Gastrocnemius medialis (tissue), 4 donors: Measurements from ENCODE around the gene LDLRAP1. TPM values are rescaled to one million over a fixed set of nuclear protein-coding genes. Genes with fewer than 3 reads are reported as not detected.

ENCODE experiments used
- ATAC-seq, 2 donors: fragments of 150-250 bp; one replicate each; pipeline ENCODE4 v1.9.1; 2016
- DNase-seq, 2 donors: peaks; one replicate each; pipeline ENCODE4 v3.0.0-alpha.2; 2019
- H3K27ac ChIP-seq, 4 donors: fragments of 200-600 bp; sonication (generic); 1 replicate in 1 of 4; 2 replicates in 3 of 4; pipeline ENCODE4 v1.5.1; 2016 to 2018; ENCODE audit warnings: mild to moderate bottlenecking in 2 of 4, moderate library complexity in 1 of 4
- H3K27me3 ChIP-seq, 3 donors: fragments of 200-600 bp; sonication (generic) in 2 of 3; 1 replicate in 1 of 3; 2 replicates in 2 of 3; pipeline versions ENCODE4 v1.5.1 to v1.6.0; 2016 to 2019; ENCODE audit warnings: mild to moderate bottlenecking in 1 of 3, moderate library complexity in 1 of 3
- H3K36me3 ChIP-seq, 2 donors: fragments of 200-600 bp; sonication (generic) in 1 of 2; one replicate each; pipeline ENCODE4 v1.5.1; 2017 to 2018
- H3K4me1 ChIP-seq, 2 donors: fragments of 200-600 bp; sonication (generic) in 1 of 2; one replicate each; pipeline ENCODE4 v1.5.1; 2016 to 2017; ENCODE audit warnings: mild to moderate bottlenecking in 2 of 2
- H3K4me3 ChIP-seq, 4 donors: fragments of 200-600 bp; sonication (generic) in 3 of 4; 1 replicate in 1 of 4; 2 replicates in 3 of 4; pipeline ENCODE4 v1.5.1; 2016 to 2019; ENCODE audit warnings: mild to moderate bottlenecking in 2 of 4
- H3K9me3 ChIP-seq, 3 donors: fragments of 200-600 bp; sonication (generic) in 2 of 3; 1 replicate in 1 of 3; 2 replicates in 2 of 3; pipeline ENCODE4 v1.5.1; 2016 to 2019
- CTCF ChIP-seq, 5 experiments: fragments of 450-650 bp in 3 of 5; fragments of 200-600 bp in 2 of 5; sonication (generic) in 2 of 5; IDR thresholded peaks in 4 of 5; conservative IDR thresholded peaks in 1 of 5; 1 replicate in 4 of 5; 2 replicates in 1 of 5; pipeline ENCODE4 v1.5.1; 2016 to 2019; ENCODE audit warnings: antibody characterized with exemption in 5 of 5, mild to moderate bottlenecking in 3 of 5, moderate library complexity in 3 of 5
- POLR2A ChIP-seq, 2 donors: fragments of 450-650 bp; IDR thresholded peaks; one replicate each; pipeline ENCODE4 v1.6.1; 2017; ENCODE audit warnings: antibody characterized with exemption in 2 of 2, mild to moderate bottlenecking in 2 of 2, moderate library complexity in 2 of 2
- in situ Hi-C, 4 donors: fragments of 200-750 bp; cut with MboI; loops; one replicate each; pipeline versions ENCODE4 v1.15.0 to v1.8.0; 2017; ENCODE audit warnings: low sequenced_read_pairs in 4 of 4
- intact Hi-C: fragments of 100-400 bp; cut with DNase I; formaldehyde crosslinking; loops from one replicate; pipeline ENCODE4 v1.15.1; 2023; ENCODE audit warnings: low total_unique reads
- total RNA-seq, 4 donors: library from RNA; depleted of rRNA; stranded (reverse); fragments of >200 nt; gene quantifications; one replicate each; pipeline versions ENCODE4 v1.1.0 to v1.2.3, GENCODE V29; 2016

LDLRAP1 gene
- total RNA-seq, 4 donors from 2014 or later = 10.0 to 17.9 (median 14.2) TPM

DNA sequence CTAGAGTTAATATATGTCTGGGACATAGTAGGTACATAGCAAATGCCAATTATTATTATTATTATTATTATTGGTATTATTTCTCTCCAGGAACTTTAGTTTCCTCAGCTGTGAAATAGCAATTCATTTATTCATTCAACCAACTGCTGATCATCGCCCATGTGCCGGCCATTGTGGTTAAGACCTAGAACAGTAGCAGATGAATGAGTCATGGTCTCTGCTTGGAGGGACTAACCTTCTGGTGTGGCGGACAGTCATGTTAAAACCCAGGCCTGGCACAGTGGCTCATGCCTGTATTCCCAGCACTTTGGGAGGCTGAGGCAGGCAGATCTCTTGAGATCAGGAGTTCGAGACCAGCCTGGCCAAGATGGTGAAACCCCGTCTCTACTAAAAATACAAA is 23.8 kb upstream of the LDLRAP1 start:
- in situ Hi-C loops (loop anchor here in 3 of 4 donors (10.0 kb wide), 1 partner anchor 115 kb away; no protein-coding TSS in a partner anchor), intact Hi-C loops (loop anchor here (2.0 kb wide), 1 partner anchor 117 kb away; no protein-coding TSS in a partner anchor)
- Histone ChIP-seq H3K27me3 (no peaks in the 10 kb centered on the region), H3K4me3 (no peak overlapping the region), H3K9me3 (no peaks in the 10 kb centered on the region), H3K36me3 (no peaks in the 10 kb centered on the region), H3K4me1 (no peaks in the 10 kb centered on the region), H3K27ac (no peak overlapping the region)
- TF ChIP-seq CTCF (IDR thresholded peaks at IDR 0.05 in 4 of 5, conservative IDR thresholded peaks at IDR 0.05 in 1 of 5) (no peak), POLR2A (IDR thresholded peaks at IDR 0.05) (no peak)
- ATAC-seq (no peak), DNase-seq (no peak)

DNA sequence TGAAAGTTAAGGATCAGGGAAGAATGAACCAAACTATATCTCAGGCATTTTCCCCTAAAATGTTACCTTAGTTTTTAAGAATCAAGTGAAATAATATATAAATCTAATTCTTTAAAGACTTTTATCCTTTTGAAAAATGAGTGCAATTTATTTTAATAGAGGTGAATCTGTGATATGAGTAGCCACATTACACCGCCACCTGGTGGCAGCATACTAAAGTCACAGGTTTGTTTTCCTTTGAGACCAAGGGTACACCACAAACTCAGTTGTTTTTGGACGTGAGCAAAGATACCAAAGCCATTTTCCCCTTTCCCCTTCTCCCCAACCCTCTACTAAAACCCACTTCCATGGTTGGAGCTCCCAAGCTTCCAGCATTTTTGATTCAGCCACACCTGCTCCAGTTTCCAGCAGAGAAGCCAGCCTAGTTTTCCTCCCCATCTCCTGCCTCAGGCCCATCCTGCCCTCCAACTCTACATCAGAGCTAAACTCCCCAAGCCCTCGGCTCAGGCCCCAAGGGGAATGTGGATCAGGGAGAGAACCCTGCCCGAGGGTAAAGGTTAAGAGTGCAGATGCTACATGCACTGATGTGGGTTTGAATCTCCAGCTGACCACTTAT is 22.9 kb upstream of the LDLRAP1 start:
- peak; percentile 26 to 41 for DNase-seq
- TF ChIP-seq POLR2A (IDR thresholded peaks at IDR 0.05) = no peak
- TF ChIP-seq CTCF (IDR thresholded peaks at IDR 0.05 in 4 of 5, conservative IDR thresholded peaks at IDR 0.05 in 1 of 5) = peak; percentile 44 to 87 (median 78)
- no peaks in the 10 kb centered on the region for H3K27me3 ChIP-seq
- peak in 1 of 2 donors; percentile 56 for ATAC-seq
- H3K36me3 ChIP-seq = no peaks in the 10 kb centered on the region
- no peaks in the 10 kb centered on the region for H3K9me3 ChIP-seq
- intact Hi-C loops (loop anchor here (2.0 kb wide), 1 partner anchor 118 kb away; no protein-coding TSS in a partner anchor), in situ Hi-C loops (loop anchor here in 3 of 4 donors (10.0 kb wide), 1 partner anchor 116 kb away; no protein-coding TSS in a partner anchor)
- H3K4me1 ChIP-seq = no peaks in the 10 kb centered on the region
- H3K4me3 ChIP-seq = no peak overlapping the region
- no peak overlapping the region for H3K27ac ChIP-seq

- intact Hi-C loops = no loop called here
These were observed 21.3 kb upstream of the LDLRAP1 start for GRCh38 chr1:25522031-25522655.

GRCh38 chr1:25523542-25523941 is 19.9 kb upstream of the LDLRAP1 start:
- ATAC-seq = no peak
- intact Hi-C loops = no loop called here

More at GRCh38 chr1:25522031-25522655, 21.3 kb upstream of the LDLRAP1 start:
- in situ Hi-C loops = loop anchor here in 3 of 4 donors (10.0 kb wide), 1 partner anchor 117 kb away; no protein-coding TSS in a partner anchor
- Histone ChIP-seq H3K27me3 (no peaks in the 10 kb centered on the region), H3K9me3 (no peaks in the 10 kb centered on the region), H3K4me1 (peaks cover 0 to 1% of the 10 kb centered on the region in 2 donors), H3K27ac (no peak overlapping the region), H3K4me3 (no peak overlapping the region), H3K36me3 (no peaks in the 10 kb centered on the region)
- ATAC-seq (no peak), DNase-seq (no peak)
- TF ChIP-seq POLR2A (IDR thresholded peaks at IDR 0.05) (no peak), CTCF (IDR thresholded peaks at IDR 0.05 in 4 of 5, conservative IDR thresholded peaks at IDR 0.05 in 1 of 5) (no peak)

More at GRCh38 chr1:25523542-25523941, 19.9 kb upstream of the LDLRAP1 start:
- no peaks in the 10 kb centered on the region for H3K36me3 ChIP-seq
- no peaks in the 10 kb centered on the region for H3K9me3 ChIP-seq
- in situ Hi-C loops = loop anchor here in 3 of 4 donors (10.0 kb wide), 1 partner anchor 119 kb away; no protein-coding TSS in a partner anchor
- TF ChIP-seq CTCF (IDR thresholded peaks at IDR 0.05 in 4 of 5, conservative IDR thresholded peaks at IDR 0.05 in 1 of 5) (no peak), POLR2A (IDR thresholded peaks at IDR 0.05) (no peak)
- no peak for DNase-seq
- H3K27ac ChIP-seq = no peak overlapping the region
- peaks cover 0 to 3% of the 10 kb centered on the region in 2 donors for H3K4me1 ChIP-seq
- no peak overlapping the region for H3K4me3 ChIP-seq
- no peaks in the 10 kb centered on the region for H3K27me3 ChIP-seq
